Activated CD8-positive, alpha-beta T cell treated with anti-CD3 and anti-CD28 coated beads, Interleukin-2, amount 10 ng/mL, durations not matched to agents 7 days and 5 days (primary cell): ENCODE data around the gene ROBO4. TPM values are rescaled to one million over a fixed set of nuclear protein-coding genes. Genes with fewer than 3 reads are reported as not detected.

Experiments used
- ATAC-seq: fragments of 150-1000 bp; cut with Tn5 transposase; one replicate; pipeline ENCODE4 v1.10.0; 2021; ENCODE audit warnings: moderate library complexity
- CTCF ChIA-PET: fragments of 350-600 bp; sonication (Branson Sonifier 250); formaldehyde crosslinking; loops from one replicate; lab custom pipeline; 2021; ENCODE audit warnings: antibody characterized with exemption; lab: Charles Lee
- POLR2A ChIA-PET: fragments of 350-600 bp; sonication (Branson Sonifier 250); formaldehyde crosslinking; loops from one replicate; lab custom pipeline; 2021; ENCODE audit warnings: antibody characterized with exemption; lab: Charles Lee
- DNase-seq: peaks from one replicate; pipeline ENCODE4 v3.0.0-alpha.2; 2020
- H3K27ac Mint-ChIP-seq: one replicate; pipeline ENCODE4 v1.8.0; 2021; ENCODE audit warnings: mild to moderate bottlenecking, mixed read lengths
- H3K27me3 Mint-ChIP-seq: one replicate; pipeline ENCODE4 v1.8.0; 2021; ENCODE audit warnings: low read depth, mixed read lengths
- H3K36me3 Mint-ChIP-seq: one replicate; pipeline ENCODE4 v1.8.0; 2021; ENCODE audit warnings: low read depth, mixed read lengths
- H3K4me1 Mint-ChIP-seq: one replicate; pipeline ENCODE4 v1.8.0; 2021; ENCODE audit warnings: low read depth, mixed read lengths
- H3K4me3 Mint-ChIP-seq: one replicate; pipeline ENCODE4 v1.8.0; 2021; ENCODE audit warnings: mild to moderate bottlenecking, mixed read lengths
- H3K9me3 Mint-ChIP-seq: one replicate; pipeline ENCODE4 v1.8.0; 2022; ENCODE audit warnings: mixed read lengths; ENCODE audit not compliant: insufficient read depth
- total RNA-seq, 2 experiments: library from RNA; stranded (reverse); gene quantifications; one replicate each; pipeline ENCODE4 v1.2.3, GENCODE V29; 2021

The ROBO4 gene
- total RNA-seq, 2 experiments from 2014 or later, result 0.05 TPM; not detected in 1

- Mint-ChIP-seq H3K4me1 (peaks cover 26% of the 10 kb centered on the region), H3K9me3 (no peaks in the 10 kb centered on the region), H3K27ac (no peak within 1 kb of the TSS), H3K4me3 (no peak within 1 kb of the TSS), H3K27me3 (peaks cover 9% of the 10 kb centered on the region), H3K36me3 (peaks cover 1% of the 10 kb centered on the region)
- no peak for DNase-seq
- ATAC-seq, result no peak
- POLR2A ChIA-PET, result no interaction called here
- CTCF ChIA-PET, result interaction anchor here (2.0 kb wide), 1 partner anchor 11 kb away, joined by 4 read pairs; no protein-coding TSS in a partner anchor
These were observed 21.3 kb upstream of the ROBO4 start, which contains the start of gene HEPN1 for GRCh38 chr11:124918950-124919349. HEPN1 (plus strand) TSS chr11:124919250.

GRCh38 chr11:124917115-124917637 lies 19.5 kb upstream of the ROBO4 start:
- no peak for ATAC-seq
- Mint-ChIP-seq H3K27ac (no peak overlapping the region), H3K36me3 (peaks cover 1% of the 10 kb centered on the region), H3K9me3 (peaks cover 4% of the 10 kb centered on the region), H3K4me3 (no peak overlapping the region), H3K4me1 (peaks cover 9% of the 10 kb centered on the region), H3K27me3 (peaks cover 9% of the 10 kb centered on the region)
- ChIA-PET CTCF (interaction anchor here (0.6 to 1.3 kb wide), 6 partner anchors 33 to 488 kb away, joined by 3 to 5 read pairs (median 3); no protein-coding TSS in a partner anchor), POLR2A (interaction anchor here (1.1 kb wide), 1 partner anchor 37 kb away, joined by 3 read pairs; the partner anchor contains the start of gene CCDC15)
- DNase-seq, result no peak

GRCh38 chr11:124916370-124916710 lies 18.7 kb upstream of the ROBO4 start:
- POLR2A ChIA-PET, result interaction anchor here (1.1 kb wide), 1 partner anchor 37 kb away, joined by 3 read pairs; the partner anchor contains the start of gene CCDC15
- Mint-ChIP-seq H3K4me1 (peaks cover 4% of the 10 kb centered on the region), H3K27me3 (peaks cover 9% of the 10 kb centered on the region), H3K4me3 (no peak overlapping the region), H3K36me3 (peaks cover 5% of the 10 kb centered on the region), H3K9me3 (peaks cover 11% of the 10 kb centered on the region), H3K27ac (no peak overlapping the region)
- no peak for ATAC-seq
- DNase-seq, result no peak
- CTCF ChIA-PET, result interaction anchor here (0.9 to 1.3 kb wide), 6 partner anchors 14 to 226 kb away, joined by 3 to 5 read pairs (median 4); no protein-coding TSS in a partner anchor

- Mint-ChIP-seq H3K36me3 (peaks cover 5% of the 10 kb centered on the region), H3K4me1 (peaks cover 3% of the 10 kb centered on the region), H3K27me3 (peaks cover 9% of the 10 kb centered on the region), H3K4me3 (no peak overlapping the region), H3K27ac (no peak overlapping the region), H3K9me3 (peaks cover 14% of the 10 kb centered on the region)
- ATAC-seq, result no peak
- DNase-seq, result peak; percentile 31
- CTCF ChIA-PET, result interaction anchor here (0.9 to 1.3 kb wide), 4 partner anchors 13 to 42 kb away, joined by 3 to 5 read pairs (median 4); no protein-coding TSS in a partner anchor
- POLR2A ChIA-PET, result no interaction called here
These were observed 18.1 kb upstream of the ROBO4 start for GRCh38 chr11:124915541-124916369.

- H3K4me3 Mint-ChIP-seq, result no peak overlapping the region
- ChIA-PET CTCF (interaction anchor here (1.1 kb wide), 1 partner anchor 13 kb away, joined by 3 read pairs; no protein-coding TSS in a partner anchor), POLR2A (no interaction called here)
- DNase-seq (no peak), ATAC-seq (no peak)
- no peaks in the 10 kb centered on the region for H3K9me3 Mint-ChIP-seq
- H3K27me3 Mint-ChIP-seq, result peaks cover 47% of the 10 kb centered on the region
- no peaks in the 10 kb centered on the region for H3K36me3 Mint-ChIP-seq
- no peak overlapping the region for H3K27ac Mint-ChIP-seq
- H3K4me1 Mint-ChIP-seq, result peaks cover 7% of the 10 kb centered on the region
These were observed 5.0 kb upstream of the ROBO4 start for GRCh38 chr11:124902616-124903015.

- ATAC-seq (no peak), DNase-seq (no peak)
- Mint-ChIP-seq H3K9me3 (no peaks in the 10 kb centered on the region), H3K27me3 (peaks cover 41% of the 10 kb centered on the region), H3K4me1 (peaks cover 11% of the 10 kb centered on the region), H3K27ac (no peak overlapping the region), H3K4me3 (no peak overlapping the region), H3K36me3 (no peaks in the 10 kb centered on the region)
- ChIA-PET POLR2A (no interaction called here), CTCF (interaction anchor here (0.6 kb wide), 1 partner anchor 940 kb away, joined by 3 read pairs; no protein-coding TSS in a partner anchor)
These were observed 2.8 kb upstream of the ROBO4 start for GRCh38 chr11:124900464-124900863.

GRCh38 chr11:124899383-124900145 lies 1.9 kb upstream of the ROBO4 start:
- CTCF ChIA-PET, result interaction anchor here (0.6 to 1.6 kb wide), 2 partner anchors 18 to 941 kb away, joined by 3 to 6 read pairs; no protein-coding TSS in a partner anchor
- H3K4me1 Mint-ChIP-seq, result peaks cover 11% of the 10 kb centered on the region
- H3K4me3 Mint-ChIP-seq, result no peak overlapping the region

GRCh38 chr11:124898711-124899110 lies 1.0 kb upstream of the ROBO4 start:
- H3K4me3 Mint-ChIP-seq, result no peak overlapping the region
- no peak for DNase-seq
- H3K27ac Mint-ChIP-seq, result no peak overlapping the region
- ChIA-PET POLR2A (interaction anchor here (1.0 kb wide), 1 partner anchor 55 kb away, joined by 3 read pairs; no protein-coding TSS in a partner anchor), CTCF (interaction anchor here (0.7 to 1.6 kb wide), 3 partner anchors 17 to 56 kb away, joined by 3 to 6 read pairs (median 3); partner anchors contain the start of gene CCDC15)
- H3K27me3 Mint-ChIP-seq, result peaks cover 34% of the 10 kb centered on the region
- H3K9me3 Mint-ChIP-seq, result no peaks in the 10 kb centered on the region
- no peaks in the 10 kb centered on the region for H3K36me3 Mint-ChIP-seq
- ATAC-seq, result no peak
- H3K4me1 Mint-ChIP-seq, result peaks cover 11% of the 10 kb centered on the region

More at GRCh38 chr11:124899383-124900145, 1.9 kb upstream of the ROBO4 start:
- Mint-ChIP-seq H3K27me3 (peaks cover 38% of the 10 kb centered on the region), H3K36me3 (no peaks in the 10 kb centered on the region), H3K9me3 (no peaks in the 10 kb centered on the region), H3K27ac (no peak overlapping the region)
- no peak for ATAC-seq
- no peak for DNase-seq
- POLR2A ChIA-PET, result no interaction called here

- Mint-ChIP-seq H3K36me3 (no peaks in the 10 kb centered on the region), H3K9me3 (no peaks in the 10 kb centered on the region), H3K4me1 (peaks cover 11% of the 10 kb centered on the region), H3K4me3 (no peak overlapping the region), H3K27ac (no peak overlapping the region), H3K27me3 (peaks cover 31% of the 10 kb centered on the region)
- ATAC-seq (no peak), DNase-seq (no peak)
- ChIA-PET CTCF (interaction anchor here (0.6 to 1.6 kb wide), 5 partner anchors 17 to 56 kb away, joined by 3 to 6 read pairs (median 3); partner anchors contain the start of gene CCDC15), POLR2A (interaction anchor here (1.0 kb wide), 1 partner anchor 55 kb away, joined by 3 read pairs; no protein-coding TSS in a partner anchor)
These were observed 607 bp upstream of the ROBO4 start for GRCh38 chr11:124898263-124898680.

- Mint-ChIP-seq H3K9me3 (no peaks in the 10 kb centered on the region), H3K4me3 (no peak overlapping the region), H3K27me3 (peaks cover 32% of the 10 kb centered on the region), H3K36me3 (no peaks in the 10 kb centered on the region), H3K4me1 (peaks cover 11% of the 10 kb centered on the region), H3K27ac (no peak overlapping the region)
- ChIA-PET POLR2A (no interaction called here), CTCF (interaction anchor here (0.7 to 1.0 kb wide), 4 partner anchors 8 to 24 kb away, joined by 3 read pairs; no protein-coding TSS in a partner anchor)
- ATAC-seq (no peak), DNase-seq (no peak)
These were observed 759 bp downstream of the ROBO4 start for GRCh38 chr11:124896821-124897391.
